GM06990 (cell line): ENCODE data around the gene CDH12.

Experiments
- DNase-seq: peaks from one replicate; pipeline ENCODE4 v3.0.0-alpha.2; 2011; ENCODE audit not compliant: insufficient read length; ENCODE audit errors: extremely low read depth
- H3K27me3 ChIP-seq: replicated peaks from 2 replicates; pipeline ENCODE4 v1.6.0; 2011; ENCODE audit warnings: low read length; ENCODE audit not compliant: control insufficient read depth, insufficient read depth
- H3K36me3 ChIP-seq: 2 replicates; pipeline ENCODE4 v1.5.1; 2011; ENCODE audit warnings: low read length; ENCODE audit not compliant: control insufficient read depth, insufficient read depth
- H3K4me3 ChIP-seq: replicated peaks from 2 replicates; pipeline ENCODE4 v1.5.1; 2011; ENCODE audit warnings: low read depth, mild to moderate bottlenecking, control low read depth, low read length
- CTCF ChIP-seq: IDR thresholded peaks from 2 replicates; pipeline ENCODE4 v1.5.1; 2011; ENCODE audit warnings: low read length, control low read depth, mild to moderate bottlenecking, inconsistent platforms; ENCODE audit not compliant: insufficient read depth, poor library complexity, severe bottlenecking

CDH12 gene

GRCh38 chr5:22852807-22853660 is at the start of gene CDH12:
TSS of gene CDH12 (minus strand) at chr5:22853344.
- H3K4me3 ChIP-seq = no peak within 1 kb of the TSS
- no peaks in the 10 kb centered on the region for H3K27me3 ChIP-seq
- DNase-seq = no peak
- TF ChIP-seq CTCF = no peak
- no peaks in the 10 kb centered on the region for H3K36me3 ChIP-seq

GRCh38 chr5:22901885-22902284 is 48.7 kb upstream of the CDH12 start:
- DNase-seq = no peak
- Histone ChIP-seq H3K36me3 (no peaks in the 10 kb centered on the region), H3K4me3 (no peak overlapping the region), H3K27me3 (no peaks in the 10 kb centered on the region)
- TF ChIP-seq CTCF = no peak

GRCh38 chr5:22900801-22901310 is 47.7 kb upstream of the CDH12 start:
- no peaks in the 10 kb centered on the region for H3K27me3 ChIP-seq
- H3K36me3 ChIP-seq = no peaks in the 10 kb centered on the region
- no peak for TF ChIP-seq CTCF
- DNase-seq = no peak
- H3K4me3 ChIP-seq = no peak overlapping the region

GRCh38 chr5:22899341-22899740 is 46.2 kb upstream of the CDH12 start:
- DNase-seq = no peak
- TF ChIP-seq CTCF = no peak
- H3K36me3 ChIP-seq = no peaks in the 10 kb centered on the region
- no peaks in the 10 kb centered on the region for H3K27me3 ChIP-seq
- no peak overlapping the region for H3K4me3 ChIP-seq

GRCh38 chr5:22896152-22896551 is 43.0 kb upstream of the CDH12 start:
- H3K4me3 ChIP-seq = no peak overlapping the region
- no peaks in the 10 kb centered on the region for H3K27me3 ChIP-seq
- TF ChIP-seq CTCF = no peak
- no peaks in the 10 kb centered on the region for H3K36me3 ChIP-seq
- no peak for DNase-seq
